Stimulated activated CD8-positive, alpha-beta memory T cell treated with anti-CD3 and anti-CD28 coated beads, Interleukin-2, amount 100 ng/mL, for 48 hours (primary cell): ENCODE data around the gene F11.
"Not testable (repeated sequence)": the region's sequence is repeated elsewhere in the genome, so short reads cannot be mapped to it uniquely, and the experiment has no call there.

ENCODE experiments used
- DNase-seq, 2 donors: peaks; one replicate each; pipeline ENCODE4 v3.0.0-alpha.2; 2020; ENCODE audit warnings: low read depth in 2 of 2

Gene F11

GRCh38 chr4:186265683-186266652 lies at the start of gene F11:
Gene F11 (plus strand): TSS chr4:186266189. CDS start chr4:186267137, 948 bp downstream.
- DNase-seq: no peak

- no peak for DNase-seq
These were observed 49.4 kb upstream of the F11 start for GRCh38 chr4:186216465-186217024.

- DNase-seq: no peak
These were observed 48.2 kb upstream of the F11 start for GRCh38 chr4:186217733-186218293.

- no peak for DNase-seq
These were observed 44.4 kb upstream of the F11 start for GRCh38 chr4:186221624-186222023.

- DNase-seq: no peak
These were observed 40.1 kb upstream of the F11 start for GRCh38 chr4:186225848-186226247.

- no peak for DNase-seq
These were observed 39.3 kb upstream of the F11 start for GRCh38 chr4:186226521-186227189.

- DNase-seq: no peak
These were observed 38.8 kb upstream of the F11 start, which contains the start of gene KLKB1 for GRCh38 chr4:186227221-186227620. Gene KLKB1 (plus strand): TSS chr4:186227507. CDS start chr4:186228196, 689 bp downstream.

GRCh38 chr4:186227744-186228513 lies 38.1 kb upstream of the F11 start:
- DNase-seq: no peak

- DNase-seq: no peak
These were observed 37.5 kb upstream of the F11 start for GRCh38 chr4:186228514-186228894.

- no peak for DNase-seq
These were observed 31.6 kb upstream of the F11 start for GRCh38 chr4:186234367-186234766.

GRCh38 chr4:186236126-186236525 lies 29.9 kb upstream of the F11 start:
- DNase-seq: no peak

- DNase-seq: no peak
These were observed 25.5 kb upstream of the F11 start for GRCh38 chr4:186240452-186240847.

- DNase-seq: no peak
These were observed 25.0 kb upstream of the F11 start for GRCh38 chr4:186240848-186241491.

- DNase-seq: no peak
These were observed 24.4 kb upstream of the F11 start for GRCh38 chr4:186241616-186242015.

GRCh38 chr4:186242031-186242430 lies 24.0 kb upstream of the F11 start:
- not testable (repeated sequence) for DNase-seq

GRCh38 chr4:186243331-186243730 lies 22.7 kb upstream of the F11 start:
- DNase-seq: no peak

- no peak for DNase-seq
These were observed 21.2 kb upstream of the F11 start for GRCh38 chr4:186244835-186245234.

GRCh38 chr4:186247062-186247752 lies 18.8 kb upstream of the F11 start:
- not testable (repeated sequence) for DNase-seq

GRCh38 chr4:186248643-186249042 lies 17.3 kb upstream of the F11 start:
- DNase-seq: no peak
